Measurements from ENCODE around the gene CLCA2. TPM values are rescaled to one million over a fixed set of nuclear protein-coding genes. Genes with fewer than 3 reads are reported as not detected.

Gene CLCA2
- total RNA-seq, 1 experiment from 2014 or later: not detected

- Histone ChIP-seq H3K18ac (ENCODE audit: insufficient read length, low read depth, low read length) (no peak overlapping the region), H2BK5ac (ENCODE audit: insufficient read length, low read length) (no peak overlapping the region), H3K4me2 (ENCODE audit: insufficient read depth, insufficient read length, low read length) (no peak overlapping the region), H3K27ac (ENCODE audit: insufficient read length, low read depth, low read length) (no peak overlapping the region), H3K9ac (ENCODE audit: extremely low read depth, insufficient read length, low read length) (no peak overlapping the region), H2BK20ac (ENCODE audit: low read depth, low read length, poor library complexity, severe bottlenecking) (no peak overlapping the region), H3T11ph (ENCODE audit: low read length) (no peak overlapping the region), H4K8ac (replicated peaks; ENCODE audit: insufficient read length, low read depth, low read length) (no peak overlapping the region), H4K91ac (ENCODE audit: insufficient read length, low read depth, low read length) (no peak overlapping the region), H3K56ac (ENCODE audit: insufficient read length, low read depth, low read length) (no peak overlapping the region), H4K5ac (ENCODE audit: insufficient read length, low read depth, low read length) (no peak overlapping the region), H3K4me1 (ENCODE audit: insufficient read depth, low read length) (no peaks in the 10 kb centered on the region), H3K79me1 (ENCODE audit: insufficient read depth, low read depth, low read length, poor library complexity, severe bottlenecking) (no peaks in the 10 kb centered on the region), H3K23me2 (ENCODE audit: insufficient read length, low read depth, low read length, poor library complexity, severe bottlenecking) (no peaks in the 10 kb centered on the region), H2AFZ (ENCODE audit: low read length) (no peak overlapping the region), H4K20me1 (ENCODE audit: control insufficient read depth, insufficient read depth, insufficient read length) (no peaks in the 10 kb centered on the region), H3K9me3 (ENCODE audit: control insufficient read depth, low read depth, low read length) (no peaks in the 10 kb centered on the region), H2BK120ac (ENCODE audit: low read depth, low read length, poor library complexity, severe bottlenecking) (no peak overlapping the region), H3K27me3 (ENCODE audit: insufficient read depth, low read length) (no peaks in the 10 kb centered on the region), H3K4ac (ENCODE audit: low read depth, low read length) (no peak overlapping the region), H3K23ac (ENCODE audit: insufficient read length, low read depth, low read length) (no peak overlapping the region), H3K79me2 (ENCODE audit: insufficient read depth, low read length) (no peaks in the 10 kb centered on the region), H3K14ac (ENCODE audit: insufficient read depth, low read length) (no peak overlapping the region), H2BK12ac (ENCODE audit: insufficient read length, low read depth, low read length) (no peak overlapping the region), H2AK5ac (ENCODE audit: insufficient read length, low read length) (no peak overlapping the region), H2BK15ac (ENCODE audit: low read depth, low read length) (no peak overlapping the region)
- TF ChIP-seq CTCF (conservative IDR thresholded peaks at IDR 0.05): no peak
- Mint-ChIP-seq H3K4me1 (peaks cover 2 to 3% of the 10 kb centered on the region in 2 experiments; a peak in 1 of 4 replicates), H3K9me3 (no peaks in the 10 kb centered on the region), H3K36me3 (ENCODE audit: insufficient read depth in 1 of 3, low read depth in 3 of 3) (no peaks in the 10 kb centered on the region), H3K27me3 (ENCODE audit: low read depth) (no peaks in the 10 kb centered on the region), H3K4me3 (no peak overlapping the region), H3K27ac (no peak overlapping the region)
- no CpG with 5 or more reads among the region's 1 CpG for WGBS (ENCODE audit: extremely low coverage, insufficient read length, low lambda C conversion rate)
- no peak for DNase-seq
These were observed 21.9 kb downstream of the CLCA2 start for GRCh38 chr1:86445919-86446318.

Measured in H9 (cell line).